Sciatic nerve (tissue), 2 donors: ENCODE results near the gene FBXO8. TPM values are rescaled to one million over a fixed set of nuclear protein-coding genes. Genes with fewer than 3 reads are reported as not detected.

ENCODE experiments used
- ATAC-seq: fragments of 200-7000 bp; cut with Tn5 transposase; one replicate; pipeline ENCODE4 v1.9.1; 2020; ENCODE audit warnings: mild to moderate bottlenecking, moderate library complexity
- DNase-seq: peaks from one replicate; pipeline ENCODE4 v3.0.0-alpha.2; 2020; ENCODE audit warnings: low spot score
- intact Hi-C: fragments of 100-400 bp; cut with DNase I; formaldehyde crosslinking; loops from one replicate; pipeline ENCODE4 v1.14.2; 2022
- total RNA-seq: library from RNA; stranded (reverse); fragmentation: NEBNext Ultra II Directional; extraction: Animal tissue kit (Norgen Biotek cat#: 25700); gene quantifications from one replicate; pipeline ENCODE4 v1.2.1, GENCODE V29; 2021
- donor health status: DM: no; HTN: no; CAD: no.
- donor health status: DM: no; HTN: no; CAD: no.

Gene FBXO8
- total RNA-seq, 1 donor from 2014 or later: 31.7 TPM

DNA sequence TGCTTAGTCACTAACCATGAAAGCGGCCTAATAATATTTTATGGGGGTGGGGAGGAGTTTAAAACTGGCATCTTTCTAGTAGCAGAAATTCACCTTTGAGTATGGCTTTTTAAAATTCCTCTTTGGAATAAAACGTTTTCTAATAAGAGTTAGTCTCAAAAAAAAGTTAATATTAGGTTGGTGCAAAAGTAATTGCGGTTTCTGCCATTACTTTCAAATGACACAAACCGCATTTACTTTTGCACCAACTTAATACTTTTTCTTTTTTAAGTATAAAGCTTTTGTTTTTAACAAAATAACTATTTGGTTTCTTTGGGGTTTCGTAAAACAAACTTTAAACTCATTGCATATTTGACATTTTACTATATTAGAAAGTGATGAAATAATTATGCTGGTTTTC is 68.4 kb downstream of the FBXO8 start:
- no peak for DNase-seq
- ATAC-seq: no peak
- intact Hi-C loops: no loop called here

DNA sequence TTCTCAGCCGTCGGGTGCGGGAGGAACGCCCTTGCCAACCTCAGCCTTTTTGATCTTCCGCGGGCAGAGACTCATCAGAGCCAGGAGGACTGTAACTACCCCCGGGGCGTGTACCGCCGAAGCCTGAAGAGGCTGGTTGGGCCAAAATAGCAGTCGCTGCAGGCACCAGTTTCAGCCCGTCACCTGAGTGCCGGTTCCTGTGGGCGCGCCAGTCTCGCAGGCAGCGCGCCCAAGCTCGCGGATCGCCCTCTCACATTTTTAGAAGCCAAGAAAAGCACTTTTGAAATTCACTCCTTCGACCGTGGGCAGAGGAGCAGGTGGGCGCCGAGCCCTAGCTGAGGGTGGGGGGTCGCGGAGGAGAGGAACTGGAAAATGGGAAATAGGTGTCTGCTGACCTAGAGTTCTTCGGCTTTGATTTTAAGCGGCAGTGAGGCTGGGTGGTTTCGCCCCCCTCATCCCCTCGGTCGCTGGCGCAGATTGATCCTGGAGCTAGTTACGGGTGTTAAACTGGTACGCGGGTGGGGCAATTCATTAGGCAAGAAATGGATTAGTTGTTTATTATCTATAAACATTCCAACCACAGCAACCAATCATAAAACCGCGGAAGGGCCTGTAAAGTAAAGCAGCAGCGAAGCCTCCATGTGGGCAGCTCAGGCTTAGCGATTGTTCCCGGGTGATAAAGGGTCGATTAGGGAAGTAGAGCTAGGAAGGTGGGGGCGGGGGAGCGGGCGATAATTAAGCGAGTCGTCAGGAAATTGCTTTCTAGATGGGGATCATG is 69.2 kb downstream of the FBXO8 start:
- DNase-seq (no peak), ATAC-seq (no peak)
- intact Hi-C loops: no loop called here

DNA sequence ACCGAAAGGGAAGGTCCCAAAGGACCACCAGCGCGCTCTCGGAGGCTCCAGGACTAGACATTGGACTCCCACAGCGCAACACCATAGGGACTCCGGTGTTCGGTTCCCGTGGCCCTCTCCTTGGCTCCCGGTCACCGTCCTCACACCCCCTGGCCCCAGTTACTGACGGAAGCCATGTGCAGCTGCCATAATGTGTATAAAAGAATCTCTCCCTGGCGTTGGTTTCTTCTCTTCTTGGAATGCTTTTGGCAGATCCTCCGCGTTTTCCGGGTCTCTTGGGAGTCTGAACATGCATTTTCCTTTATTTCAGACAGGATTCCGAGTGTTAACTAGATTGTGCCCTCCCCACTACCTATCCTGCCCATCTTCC is 69.8 kb downstream of the FBXO8 start:
- intact Hi-C loops: no loop called here
- ATAC-seq (no peak), DNase-seq (no peak)

DNA sequence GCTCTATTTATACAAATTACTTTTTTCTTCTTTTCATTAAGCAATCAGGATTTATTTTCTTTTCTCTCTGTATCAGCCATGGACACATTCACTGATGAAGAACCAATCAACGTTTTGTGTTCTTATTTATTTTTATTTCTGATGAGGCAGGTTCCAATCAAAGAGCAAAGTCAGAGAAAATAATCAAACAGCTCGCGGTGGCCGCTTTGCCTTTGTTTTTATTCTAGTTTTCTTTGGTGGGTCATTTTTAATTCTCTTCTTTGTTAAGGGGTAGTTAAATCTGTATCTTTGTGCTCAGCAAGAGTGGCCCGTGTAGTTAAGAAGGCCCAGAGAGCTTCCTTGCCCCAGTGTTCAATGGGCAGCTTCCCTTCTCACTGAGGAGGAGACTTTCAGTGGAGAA is 71.4 kb downstream of the FBXO8 start:
- intact Hi-C loops: no loop called here
- no peak for DNase-seq
- no peak for ATAC-seq

DNA sequence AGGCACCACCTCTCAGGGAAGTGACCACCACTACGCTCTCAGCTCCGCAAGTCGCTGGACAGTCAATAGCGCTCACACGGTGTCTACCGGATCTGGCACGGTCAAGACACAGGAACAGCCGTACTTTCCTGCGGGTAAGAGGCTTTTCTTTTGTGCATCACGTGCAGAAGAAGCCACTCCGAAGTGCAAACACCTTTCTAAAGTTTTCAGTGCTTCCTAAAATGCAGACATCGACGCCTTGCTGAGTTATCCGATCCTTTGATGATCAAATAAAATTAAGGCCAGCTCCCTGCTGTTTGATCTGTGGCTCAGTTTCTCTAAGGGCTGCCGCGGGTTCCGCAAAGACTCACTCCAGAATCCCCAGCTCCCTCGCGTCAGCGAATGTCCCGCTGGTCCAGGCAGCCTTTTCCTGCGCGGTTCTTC is 71.8 kb downstream of the FBXO8 start:
- ATAC-seq: no peak
- intact Hi-C loops: no loop called here
- no peak for DNase-seq

DNA sequence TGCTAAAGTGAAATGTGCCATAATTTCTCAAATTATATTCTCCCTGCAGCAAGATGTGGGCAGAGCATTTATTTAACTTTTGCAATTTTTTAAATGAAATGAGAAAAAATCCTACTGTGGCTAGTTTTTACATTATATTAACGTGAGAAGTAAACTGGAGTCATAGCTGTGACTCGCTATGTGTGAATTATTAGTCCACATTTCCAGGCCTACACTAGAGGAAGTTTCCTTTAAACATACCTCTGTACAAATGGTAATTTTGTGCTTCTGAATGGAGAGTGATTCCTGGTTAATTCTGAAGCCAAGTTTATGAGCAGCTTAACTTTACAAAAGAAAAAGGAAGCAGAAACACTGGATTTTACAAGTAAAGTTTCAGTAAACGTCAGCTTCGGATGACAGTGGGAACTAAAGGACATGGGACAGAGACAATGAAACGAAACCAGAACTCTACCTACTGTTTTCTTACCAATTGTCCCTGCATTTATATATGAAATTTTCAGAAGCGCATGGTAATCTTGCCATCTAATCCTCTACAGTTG is 72.4 kb downstream of the FBXO8 start:
- intact Hi-C loops: no loop called here
- no peak for DNase-seq
- ATAC-seq: no peak

DNA sequence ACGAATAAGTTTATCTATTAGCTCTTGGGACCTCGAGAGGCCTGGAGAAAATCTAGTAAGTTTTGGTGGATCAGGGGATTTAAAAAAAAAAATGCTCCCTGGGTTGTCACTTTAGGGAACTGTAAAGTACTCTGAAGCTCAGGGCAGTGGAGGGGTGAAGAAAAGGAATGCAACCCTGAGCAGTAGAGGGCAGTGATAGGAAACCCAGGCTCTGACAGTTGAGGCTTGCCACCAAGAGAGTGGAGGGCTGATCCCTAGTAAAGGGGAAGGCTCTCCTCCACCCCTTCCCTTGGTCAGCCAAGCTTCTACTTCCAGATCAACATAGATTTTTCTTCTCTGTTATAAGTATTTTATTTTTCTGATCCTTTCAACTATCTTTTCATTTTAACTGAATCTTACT is 73.1 kb downstream of the FBXO8 start:
- no peak for DNase-seq
- intact Hi-C loops: no loop called here
- ATAC-seq: no peak

DNA sequence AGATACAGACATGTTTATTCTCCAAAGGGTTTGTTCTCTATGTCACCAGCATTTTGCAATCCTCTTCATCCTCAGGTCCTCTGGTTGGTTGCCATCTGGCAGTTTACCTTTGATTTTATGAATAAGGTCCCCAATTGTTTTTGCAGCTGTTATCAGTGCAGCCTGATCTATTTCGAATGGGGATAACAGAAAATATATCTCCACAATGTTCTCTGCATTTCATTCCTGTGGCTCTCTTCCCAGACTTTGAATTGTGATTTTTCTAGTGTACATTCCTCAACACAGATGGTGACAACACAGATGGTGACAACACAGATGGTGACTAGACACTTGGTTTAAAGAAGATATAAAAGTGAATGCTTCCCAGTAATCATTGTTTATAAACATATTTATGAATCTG is 74.1 kb downstream of the FBXO8 start:
- ATAC-seq (no peak), DNase-seq (no peak)
- intact Hi-C loops: no loop called here

DNA sequence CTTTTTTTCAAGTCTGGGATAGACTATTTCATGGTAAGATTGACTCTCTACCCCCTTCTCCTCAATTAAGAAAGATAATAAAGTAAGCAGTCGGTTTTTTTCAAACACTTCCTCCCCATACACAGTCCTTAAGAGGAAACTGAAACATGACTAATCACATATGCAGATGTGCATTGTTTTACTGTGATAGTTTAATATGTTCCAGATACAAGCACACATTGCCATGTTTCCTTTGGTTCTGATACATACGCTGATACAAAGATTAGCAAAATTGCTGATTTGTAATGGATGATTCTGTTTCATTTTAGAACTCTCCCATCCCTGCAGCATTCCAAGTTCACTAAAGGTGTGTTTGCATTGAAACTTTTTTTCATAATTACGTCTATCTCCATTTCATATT is 76.1 kb downstream of the FBXO8 start:
- ATAC-seq (no peak), DNase-seq (no peak)
- intact Hi-C loops: no loop called here

DNA sequence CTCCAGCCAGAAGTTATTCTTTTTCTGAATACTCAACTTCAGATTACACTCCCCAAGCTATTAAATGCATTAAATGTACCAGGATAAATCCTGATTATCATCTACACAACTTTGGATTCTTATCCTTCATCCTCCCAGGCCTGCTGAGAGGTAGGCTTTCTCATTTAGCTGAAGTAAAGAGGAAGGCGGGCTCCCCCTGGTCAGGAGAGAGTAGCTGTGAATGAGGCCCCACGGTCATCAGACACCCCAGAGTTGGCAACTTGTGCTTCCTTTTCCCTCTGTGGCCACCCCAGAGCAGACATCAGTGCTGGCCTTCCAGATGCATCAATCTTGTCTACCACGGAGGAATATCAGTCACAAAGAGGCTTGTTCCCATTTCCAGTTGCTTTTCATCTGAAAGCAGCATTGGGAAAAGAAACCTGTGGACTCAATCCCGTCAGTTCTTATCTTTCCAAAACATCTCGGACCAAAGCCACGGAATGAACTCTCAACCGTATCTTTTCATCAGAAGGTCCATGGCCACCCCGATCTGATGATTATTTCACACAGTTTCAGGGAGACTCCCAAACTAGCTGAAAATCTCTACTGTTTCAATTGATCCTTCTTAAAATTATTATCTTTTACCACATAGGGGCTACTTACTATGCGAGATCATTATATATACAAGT is 79.2 kb downstream of the FBXO8 start:
- ATAC-seq (no peak), DNase-seq (no peak)
- intact Hi-C loops: no loop called here

DNA sequence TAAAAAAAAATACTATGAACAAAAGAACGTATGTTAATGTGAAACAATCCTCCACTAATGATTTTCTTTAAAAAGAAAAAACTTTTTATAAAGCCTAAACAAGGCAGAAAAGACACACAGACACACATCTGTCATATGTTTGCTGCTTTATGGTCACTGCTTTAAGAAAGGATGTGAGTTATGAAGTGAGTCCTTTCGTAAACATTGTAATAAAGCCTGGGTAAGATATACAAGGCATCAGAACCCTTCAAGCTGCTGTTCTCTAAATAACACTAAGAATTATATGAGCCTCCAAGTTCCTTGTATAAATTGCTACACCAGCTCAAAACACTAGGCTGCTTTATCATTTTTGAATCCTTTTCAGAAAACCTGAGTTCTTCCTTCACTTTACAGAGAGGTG is 81.6 kb downstream of the FBXO8 start:
- no peak for ATAC-seq
- DNase-seq: no peak
- intact Hi-C loops: no loop called here

DNA sequence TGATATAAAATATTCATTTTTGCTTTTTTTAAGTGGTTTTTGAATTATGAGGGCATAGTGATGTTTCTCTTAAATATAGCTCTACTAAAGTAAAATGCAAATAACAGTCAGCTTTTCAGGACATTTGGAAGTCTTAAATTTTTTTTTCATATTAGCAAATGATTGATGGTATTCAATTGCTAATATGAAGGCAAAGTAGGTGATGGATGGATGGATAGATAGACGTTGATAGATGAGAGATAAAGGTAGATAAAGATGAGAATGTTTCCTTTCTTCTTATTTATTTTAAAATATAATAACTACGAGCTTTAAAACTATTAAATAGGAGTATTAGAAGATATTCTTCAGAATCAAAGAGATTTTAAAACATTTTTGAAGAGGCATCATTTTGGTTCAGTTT is 83.7 kb downstream of the FBXO8 start:
- ATAC-seq: no peak
- DNase-seq: no peak
- intact Hi-C loops: no loop called here

DNA sequence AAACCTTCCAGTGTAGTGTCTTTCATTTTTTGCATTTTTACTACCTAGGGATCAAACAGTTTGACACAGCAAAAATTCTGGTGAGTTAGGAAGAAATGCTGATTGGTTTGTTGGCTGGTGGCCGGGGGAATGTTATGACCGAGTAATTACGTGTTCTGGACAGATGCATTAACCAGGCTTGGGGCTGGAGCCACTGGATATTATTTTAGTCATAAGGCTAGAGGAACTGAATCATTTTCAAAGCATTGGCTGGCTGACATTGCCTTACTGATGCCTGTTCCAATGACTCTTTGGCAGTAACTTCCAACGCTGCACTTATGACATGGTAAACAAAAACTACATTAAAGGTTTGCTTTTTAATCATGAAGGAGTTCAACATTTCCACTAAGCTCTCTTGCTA is 84.6 kb downstream of the FBXO8 start:
- ATAC-seq (no peak), DNase-seq (no peak)
- intact Hi-C loops: no loop called here

DNA sequence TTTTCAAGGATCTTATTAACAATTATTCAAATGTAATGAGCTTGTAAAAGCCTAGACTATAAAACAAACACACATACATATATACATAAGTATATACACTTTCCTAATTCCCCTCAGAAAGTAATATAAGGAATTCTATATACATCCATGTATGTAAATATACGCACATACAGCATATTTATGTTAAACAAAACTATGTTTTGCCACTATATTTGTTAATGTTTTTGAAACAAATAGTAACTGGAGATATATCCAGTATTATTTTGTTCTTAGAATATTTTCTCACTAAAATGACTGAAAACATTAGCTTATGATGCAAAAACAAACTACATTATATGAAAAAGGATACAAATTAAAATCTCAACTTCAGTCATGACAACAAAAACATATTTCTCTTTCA is 85.1 kb downstream of the FBXO8 start:
- intact Hi-C loops: no loop called here
- no peak for DNase-seq
- no peak for ATAC-seq

DNA sequence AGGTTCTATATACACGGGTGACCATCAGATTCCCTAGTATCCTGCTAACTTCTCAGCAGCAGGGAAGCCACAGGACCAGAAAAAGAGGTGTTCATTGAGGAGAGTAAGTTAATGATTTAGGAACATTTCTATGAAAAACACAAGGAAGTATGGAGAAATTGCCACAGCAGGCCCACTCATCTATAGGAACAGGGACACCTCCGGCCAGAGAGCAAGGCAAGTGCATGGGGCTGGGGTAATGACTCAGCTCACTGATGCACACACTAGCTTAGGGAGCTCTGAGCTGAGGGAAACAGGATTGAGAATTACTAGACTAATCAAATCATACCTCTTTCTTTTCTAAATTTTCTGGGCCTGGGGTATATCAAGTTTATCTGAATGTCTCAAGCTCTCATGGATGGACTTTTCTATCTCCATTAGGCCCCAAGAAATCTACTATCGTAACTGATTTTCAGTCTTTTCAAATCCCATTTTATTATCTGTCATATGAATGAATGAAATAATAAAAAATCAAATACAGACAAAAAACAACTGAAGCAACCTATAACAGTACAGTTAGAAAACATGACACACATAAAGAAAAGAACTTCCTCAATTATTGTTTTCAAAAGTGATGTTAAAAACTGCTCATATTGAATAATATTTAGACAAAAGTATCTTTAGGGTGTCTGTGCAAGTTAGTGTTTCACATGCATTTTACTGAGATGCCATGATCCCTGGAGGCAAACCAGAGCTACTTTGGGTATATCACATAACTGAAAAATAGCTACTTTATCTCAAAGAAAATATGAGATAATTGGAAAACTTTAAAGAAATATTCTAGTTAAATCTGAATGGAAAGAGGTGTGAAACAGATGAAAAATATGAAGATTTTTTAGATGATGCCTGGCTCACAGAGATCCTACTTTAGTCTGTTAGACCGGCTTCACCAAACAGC is 89.8 kb downstream of the FBXO8 start:
- no peak for DNase-seq
- no peak for ATAC-seq
- intact Hi-C loops: no loop called here

DNA sequence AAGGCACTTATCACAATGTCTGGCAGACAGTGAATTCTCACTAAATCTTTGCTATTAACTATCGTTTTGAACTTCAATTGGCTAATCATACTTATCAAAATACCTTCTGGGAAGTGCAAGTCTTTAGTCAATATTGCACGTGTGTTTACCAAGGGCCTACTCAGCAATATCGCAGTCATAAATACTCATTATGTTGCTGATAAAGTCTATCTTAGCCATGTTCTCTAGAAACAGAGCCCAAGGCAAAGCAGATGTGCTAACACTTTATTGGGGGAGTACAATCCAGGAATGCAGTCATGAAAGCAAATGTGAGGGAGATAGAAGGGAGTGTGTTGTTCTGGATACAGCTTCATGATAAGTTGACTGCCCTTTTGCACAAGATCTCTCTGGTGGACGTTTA is 90.5 kb downstream of the FBXO8 start:
- DNase-seq: no peak
- intact Hi-C loops: no loop called here

DNA sequence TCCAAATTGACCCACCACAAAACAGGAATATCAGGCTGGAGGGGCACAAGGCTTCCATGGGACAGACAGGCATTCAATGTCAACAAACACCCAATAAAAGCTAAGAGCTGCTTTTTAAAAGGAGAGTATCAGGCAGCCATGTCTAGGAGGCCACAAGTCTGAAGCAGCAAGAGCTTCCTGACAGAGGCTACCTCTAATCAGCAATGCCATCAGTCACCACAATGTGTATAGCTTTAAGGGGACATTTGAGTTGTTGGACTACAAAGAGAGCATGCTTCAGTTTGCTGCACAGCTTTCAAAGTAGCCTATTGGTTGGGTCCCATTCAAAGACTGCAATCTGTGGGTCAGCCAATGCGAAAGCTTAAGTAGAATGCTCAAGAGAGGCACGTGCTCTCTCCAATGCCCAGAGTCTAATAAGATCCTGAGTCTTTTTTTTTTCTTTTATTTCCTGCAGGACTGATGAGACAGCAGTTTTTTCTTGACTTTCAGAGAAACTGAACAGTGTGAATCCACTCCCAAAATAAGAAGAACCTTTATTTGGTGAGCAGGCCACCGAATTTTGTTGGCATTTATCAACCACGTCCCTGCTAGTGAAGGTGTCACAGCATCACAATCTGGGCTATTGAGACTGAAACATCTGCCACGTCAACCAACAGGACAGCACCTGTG is 92.5 kb downstream of the FBXO8 start:
- DNase-seq (no peak), ATAC-seq (no peak)
- intact Hi-C loops: no loop called here

More for the DNA sequence above, 90.5 kb downstream of the FBXO8 start:
- ATAC-seq: no peak

DNA sequence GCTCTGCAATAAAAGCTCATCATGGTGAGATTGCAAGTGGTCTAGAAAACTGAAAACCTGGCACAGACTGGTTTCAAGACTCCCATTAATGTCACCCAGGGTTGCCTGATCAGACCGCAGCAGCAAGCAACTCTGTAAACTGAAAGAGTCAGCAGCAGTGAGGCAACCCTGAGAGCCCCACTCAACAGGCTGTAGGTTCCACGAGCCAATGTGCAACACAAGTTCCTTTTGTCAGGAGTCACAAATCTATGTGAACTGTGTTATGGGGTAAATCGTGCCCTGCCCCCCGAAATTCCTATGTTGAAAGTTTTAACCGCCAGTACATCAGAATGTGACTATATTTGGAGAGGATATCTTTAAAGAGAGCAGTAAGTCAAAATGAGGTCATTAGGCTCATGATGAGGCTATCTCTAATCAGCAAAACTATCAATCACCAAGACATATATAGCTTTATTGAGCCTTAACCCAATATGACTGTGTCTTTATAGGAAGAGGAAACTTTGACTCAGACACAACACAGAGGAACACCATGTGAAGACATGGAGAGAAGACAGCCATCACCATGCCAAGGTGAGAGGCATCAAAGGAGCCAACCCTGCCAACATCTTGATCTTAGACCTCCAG is 94.0 kb downstream of the FBXO8 start:
- ATAC-seq (no peak), DNase-seq (no peak)
- intact Hi-C loops: no loop called here
